ENCODE data around the gene DCAF8L2. TPM values are rescaled to one million over a fixed set of nuclear protein-coding genes. Genes with fewer than 3 reads are reported as not detected.

DCAF8L2 gene
- total and polyA plus RNA-seq, 2 experiments from 2014 or later = not detected

- no peak for TF ChIP-seq STAT1 (IDR thresholded peaks at IDR 0.05; ENCODE audit: unreplicated experiment)
These were observed 10.5 kb downstream of the DCAF8L2 start (continued) for GRCh38 chrX:27600686-27601085.

GRCh38 chrX:27608671-27609070 is 18.5 kb downstream of the DCAF8L2 start:
- Histone ChIP-seq H3K9me2 (ENCODE audit: insufficient read depth) (no peaks in the 10 kb centered on the region), H2AFZ (no peak overlapping the region), H3F3A (replicated peaks; ENCODE audit: low read depth) (no peaks in the 10 kb centered on the region), H3K4me3 (no peak overlapping the region), H3K36me3 (ENCODE audit: insufficient read depth) (no peaks in the 10 kb centered on the region), H3K27ac (ENCODE audit: low read depth) (no peak overlapping the region), H3K27me3 (ENCODE audit: insufficient read depth) (no peaks in the 10 kb centered on the region), H3K79me2 (replicated peaks; ENCODE audit: insufficient read depth) (no peaks in the 10 kb centered on the region), H3K4me2 (no peak overlapping the region), H4K20me1 (replicated peaks; ENCODE audit: insufficient read depth) (no peaks in the 10 kb centered on the region), H3K4me1 (ENCODE audit: insufficient read depth) (no peaks in the 10 kb centered on the region)
- no peak overlapping the region for H3K27ac Mint-ChIP-seq
- H3K4me1 Mint-ChIP-seq = no peaks in the 10 kb centered on the region
- DNase-seq (ENCODE audit: low spot score) (no peak), ATAC-seq (no peak)
- H3K27me3 Mint-ChIP-seq (ENCODE audit: insufficient read depth, low read depth, poor library complexity) = no peaks in the 10 kb centered on the region
- no peak overlapping the region for H3K4me3 Mint-ChIP-seq
- H3K36me3 Mint-ChIP-seq (ENCODE audit: low read depth) = no peaks in the 10 kb centered on the region
- no peaks in the 10 kb centered on the region; the same call in 2 of the 3 replicates for H3K9me3 Mint-ChIP-seq
- TF ChIP-seq JUNB (IDR thresholded peaks at IDR 0.05; ENCODE audit: unreplicated experiment) = no peak

GRCh38 chrX:27619459-27619858 is 29.3 kb downstream of the DCAF8L2 start:
- no peaks in the 10 kb centered on the region for H3K36me3 ChIP-seq (ENCODE audit: insufficient read depth)
- no peak overlapping the region for H2AFZ ChIP-seq
- no peak for DNase-seq (ENCODE audit: low spot score)
- no peaks in the 10 kb centered on the region for H3F3A ChIP-seq (replicated peaks; ENCODE audit: low read depth)
- H3K27ac Mint-ChIP-seq = no peak overlapping the region
- no peak overlapping the region for H3K4me2 ChIP-seq
- H3K36me3 Mint-ChIP-seq (ENCODE audit: low read depth) = no peaks in the 10 kb centered on the region
- H3K9me2 ChIP-seq (ENCODE audit: insufficient read depth) = no peaks in the 10 kb centered on the region
- ATAC-seq = no peak
- H3K4me1 ChIP-seq (ENCODE audit: insufficient read depth) = no peaks in the 10 kb centered on the region
- no peak overlapping the region for H3K4me3 Mint-ChIP-seq
- no peaks in the 10 kb centered on the region for H3K79me2 ChIP-seq (replicated peaks; ENCODE audit: insufficient read depth)
- no peaks in the 10 kb centered on the region for H3K4me1 Mint-ChIP-seq
- no peaks in the 10 kb centered on the region for H4K20me1 ChIP-seq (replicated peaks; ENCODE audit: insufficient read depth)
- no peaks in the 10 kb centered on the region for H3K27me3 Mint-ChIP-seq (ENCODE audit: insufficient read depth, low read depth, poor library complexity)
- H3K4me3 ChIP-seq = no peak overlapping the region
- no peaks in the 10 kb centered on the region for H3K9me3 Mint-ChIP-seq
- H3K27me3 ChIP-seq (ENCODE audit: insufficient read depth) = no peaks in the 10 kb centered on the region
- H3K27ac ChIP-seq (ENCODE audit: low read depth) = no peak overlapping the region
- TF ChIP-seq EZH2phosphoT487 (IDR thresholded peaks at IDR 0.05; ENCODE audit: unreplicated experiment) (no peak), JUNB (IDR thresholded peaks at IDR 0.05; ENCODE audit: unreplicated experiment) (no peak), NANOG (IDR thresholded peaks at IDR 0.05; ENCODE audit: borderline replicate concordance) (no peak), ZNF331 (CRISPR knock-in tag; IDR thresholded peaks at IDR 0.05; ENCODE audit: low read depth) (no peak), STAT1 (IDR thresholded peaks at IDR 0.05; ENCODE audit: unreplicated experiment) (no peak), CREB1 (CRISPR knock-in tag; IDR thresholded peaks at IDR 0.05; ENCODE audit: low read depth) (no peak), ETS1 (IDR thresholded peaks at IDR 0.05) (no peak), ZNF114 (CRISPR knock-in tag; IDR thresholded peaks at IDR 0.05) (no peak), ZNF462 (CRISPR knock-in tag; IDR thresholded peaks at IDR 0.05) (no peak), EZH2 (IDR thresholded peaks at IDR 0.05; ENCODE audit: low read depth, unreplicated experiment) (no peak)
